Measurements from ENCODE around the gene MAVS.
"Not testable (repeated sequence)": the region's sequence is repeated elsewhere in the genome, so short reads cannot be mapped to it uniquely, and the experiment has no call there.

The MAVS gene

DNA sequence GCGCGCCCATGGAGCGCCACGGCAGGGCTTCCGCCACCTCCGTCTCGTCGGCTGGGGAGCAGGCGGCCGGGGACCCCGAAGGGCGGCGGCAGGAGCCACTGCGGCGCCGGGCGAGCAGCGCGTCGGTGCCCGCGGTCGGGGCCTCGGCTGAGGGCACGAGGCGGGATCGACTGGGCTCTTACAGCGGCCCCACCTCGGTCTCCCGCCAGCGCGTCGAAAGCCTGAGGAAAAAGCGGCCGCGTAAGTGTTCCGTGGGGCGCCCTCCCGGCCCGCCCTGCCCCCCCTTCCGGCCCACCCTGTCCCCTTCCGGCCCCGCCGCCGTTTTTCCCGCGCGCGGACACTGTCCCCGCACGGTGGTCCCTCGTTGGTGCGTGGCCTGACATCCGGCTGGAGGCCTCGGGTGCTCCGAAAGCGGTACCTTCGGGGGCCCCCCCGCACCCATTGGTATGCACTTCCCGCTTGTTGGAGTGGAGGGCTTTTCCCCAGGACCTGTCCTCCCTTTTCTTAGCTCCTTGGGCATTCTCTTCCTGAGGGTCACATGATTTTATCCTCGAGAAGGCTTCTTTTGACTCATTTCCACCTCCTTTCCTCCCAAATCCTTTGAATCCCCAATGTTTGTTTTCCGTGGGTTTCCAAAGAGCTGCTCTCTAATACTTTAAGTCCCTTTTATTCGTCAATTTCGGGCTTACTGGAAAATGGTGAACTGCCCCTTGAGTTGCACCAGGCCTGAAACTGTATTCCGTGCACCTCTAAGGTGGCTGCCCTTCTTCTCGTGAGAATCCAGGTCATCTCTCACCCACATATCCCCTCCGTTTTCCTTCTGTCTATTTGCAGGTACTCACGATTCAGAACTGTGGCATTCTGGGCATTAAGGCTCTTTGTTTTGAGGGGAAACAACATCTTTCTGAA is 43.1 kb downstream of the MAVS start:
- no peak for DNase-seq

- no peak for DNase-seq
Measured at GRCh38 chr20:3890398-3890751, 43.7 kb downstream of the MAVS start.

DNA sequence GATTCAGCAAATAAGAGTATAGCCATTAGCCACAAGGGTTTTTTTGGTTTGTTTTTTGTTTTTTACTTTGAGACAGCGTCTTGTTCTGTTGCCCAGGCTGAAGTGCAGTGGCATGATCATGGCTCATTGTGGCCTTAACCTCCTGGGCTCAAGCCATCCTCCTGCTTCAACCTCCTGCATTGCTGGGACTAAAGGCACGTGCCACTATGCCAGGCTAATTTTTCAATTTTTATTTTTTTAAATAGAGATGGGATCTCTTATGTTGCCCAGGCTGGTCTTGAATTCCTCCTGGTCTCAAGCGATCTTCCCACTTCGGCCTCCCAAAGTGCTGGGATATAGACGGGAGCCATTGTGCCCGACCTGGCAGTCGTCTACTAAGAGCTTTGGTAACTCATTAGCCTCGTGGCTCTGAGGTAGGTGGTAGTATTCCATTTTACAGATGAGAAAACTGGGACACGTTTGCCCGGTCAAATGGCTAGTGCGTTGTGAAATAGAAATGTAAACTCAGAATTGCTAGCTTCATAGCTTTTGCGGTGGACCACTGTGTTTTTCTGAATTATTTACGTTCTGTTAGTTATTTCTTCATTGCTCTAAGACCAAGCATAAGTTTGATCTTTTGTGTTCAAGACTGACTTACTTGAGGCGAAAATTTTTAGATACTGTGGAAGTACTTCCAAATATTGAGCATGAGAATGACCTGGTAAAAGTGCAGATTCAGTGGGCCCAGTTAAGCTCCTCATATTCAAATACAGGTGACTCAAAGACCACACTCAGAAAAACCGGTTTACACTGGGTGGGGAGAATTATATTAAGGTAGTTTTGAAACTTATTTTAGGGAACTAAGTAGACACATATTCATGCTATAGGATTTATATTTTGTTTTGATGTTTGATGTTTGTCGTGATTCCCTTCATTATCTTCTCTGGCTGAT is 44.6 kb downstream of the MAVS start:
- DNase-seq: no peak

- no peak for DNase-seq
Measured at GRCh38 chr20:3894796-3895195, 48.2 kb downstream of the MAVS start.

DNA sequence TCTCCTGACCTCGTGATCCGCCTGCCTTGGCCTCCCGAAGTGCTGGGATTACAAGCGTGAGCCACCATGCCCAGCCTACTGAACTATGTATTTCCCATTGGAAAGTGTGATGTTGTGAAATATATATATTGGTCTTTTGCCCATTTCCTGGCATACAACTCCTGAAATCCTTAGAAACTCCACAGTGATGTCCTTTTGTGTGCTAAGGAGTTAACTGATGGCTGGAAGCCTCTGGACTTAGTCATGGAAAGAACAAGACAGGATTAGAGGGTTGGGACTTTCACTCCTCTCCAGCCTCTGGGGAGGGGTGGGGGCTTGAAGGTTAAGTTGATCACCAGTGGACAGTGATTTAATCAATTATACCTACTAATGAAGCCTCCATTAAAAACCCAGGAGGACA is 49.7 kb downstream of the MAVS start:
- DNase-seq: no peak

GRCh38 chr20:3896853-3897583 is 50.4 kb downstream of the MAVS start:
- DNase-seq: no peak

GRCh38 chr20:3898181-3898580 is 51.5 kb downstream of the MAVS start:
- not testable (repeated sequence) for DNase-seq

GRCh38 chr20:3898639-3899038 is 52.0 kb downstream of the MAVS start:
- no peak for DNase-seq

GRCh38 chr20:3900187-3900604 is 53.6 kb downstream of the MAVS start:
- DNase-seq: no peak

- DNase-seq: no peak
Measured at GRCh38 chr20:3901028-3901705, 54.5 kb downstream of the MAVS start.

GRCh38 chr20:3901706-3902440 is 55.2 kb downstream of the MAVS start:
- no peak for DNase-seq

GRCh38 chr20:3902446-3902845 is 55.8 kb downstream of the MAVS start:
- no peak for DNase-seq

DNA sequence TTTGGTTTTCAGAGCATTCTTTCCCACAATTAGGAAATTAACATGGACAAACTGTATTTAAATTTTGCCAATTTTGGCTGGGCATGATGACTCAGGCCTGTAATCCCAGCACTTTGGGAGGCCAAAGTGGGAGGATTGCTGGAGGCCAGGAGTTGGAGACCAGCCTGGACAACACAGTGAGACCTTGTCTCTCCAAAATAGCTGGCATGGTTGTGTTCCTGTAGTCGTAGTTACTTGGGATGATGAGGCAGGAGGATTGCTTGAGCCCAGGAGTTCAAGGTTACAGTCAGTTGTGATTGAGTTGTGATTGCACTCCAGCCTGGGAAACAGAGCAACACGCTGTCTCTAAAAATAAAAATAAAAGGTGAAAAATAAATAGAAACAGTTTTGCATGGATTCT is 57.6 kb downstream of the MAVS start:
- no peak for DNase-seq

DNA sequence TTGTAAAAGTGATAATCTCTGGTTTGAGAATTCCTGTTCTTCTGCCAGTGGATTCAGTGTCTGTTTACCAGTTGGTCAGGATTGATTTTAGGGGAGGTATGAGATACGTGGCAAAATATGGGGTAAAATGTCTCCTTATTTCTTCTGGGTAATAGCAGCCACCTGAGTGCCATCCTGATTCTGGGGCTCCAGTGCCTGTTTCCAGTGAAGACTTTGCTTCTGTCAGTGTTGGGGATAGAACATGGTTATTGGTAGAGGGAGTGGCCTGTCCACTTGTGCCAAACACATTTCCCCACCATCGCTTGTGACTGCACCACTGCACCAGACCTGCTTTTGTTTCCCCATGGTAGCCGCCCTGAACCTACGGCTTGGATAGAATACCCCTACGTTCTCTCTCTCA is 58.2 kb downstream of the MAVS start:
- no peak for DNase-seq

GRCh38 chr20:3906744-3907721 is 60.4 kb downstream of the MAVS start:
- DNase-seq: not testable (repeated sequence)

DNA sequence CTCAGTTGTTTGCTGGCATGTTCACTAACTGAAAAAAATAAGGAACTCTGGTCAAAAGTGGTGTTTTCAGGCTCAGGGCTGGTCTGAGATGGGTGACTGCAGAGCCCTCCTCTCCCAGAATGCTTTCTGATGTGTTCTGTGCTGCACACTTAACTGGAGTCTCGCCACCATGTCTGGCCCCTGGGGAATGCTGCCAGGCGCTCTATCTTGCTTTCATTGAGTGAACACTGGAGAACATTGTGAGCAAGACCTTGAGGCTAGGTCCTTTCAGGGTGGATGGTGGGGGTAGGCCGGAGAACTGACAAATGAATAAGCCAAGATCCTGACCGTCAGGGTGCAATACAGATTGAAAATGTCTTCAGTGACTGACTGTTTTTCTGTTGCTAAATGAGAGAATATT is 62.0 kb downstream of the MAVS start:
- no peak for DNase-seq

- DNase-seq: no peak
Measured at GRCh38 chr20:3909952-3910366, 63.3 kb downstream of the MAVS start.

GRCh38 chr20:3910853-3911252 is 64.2 kb downstream of the MAVS start:
- no peak for DNase-seq

DNA sequence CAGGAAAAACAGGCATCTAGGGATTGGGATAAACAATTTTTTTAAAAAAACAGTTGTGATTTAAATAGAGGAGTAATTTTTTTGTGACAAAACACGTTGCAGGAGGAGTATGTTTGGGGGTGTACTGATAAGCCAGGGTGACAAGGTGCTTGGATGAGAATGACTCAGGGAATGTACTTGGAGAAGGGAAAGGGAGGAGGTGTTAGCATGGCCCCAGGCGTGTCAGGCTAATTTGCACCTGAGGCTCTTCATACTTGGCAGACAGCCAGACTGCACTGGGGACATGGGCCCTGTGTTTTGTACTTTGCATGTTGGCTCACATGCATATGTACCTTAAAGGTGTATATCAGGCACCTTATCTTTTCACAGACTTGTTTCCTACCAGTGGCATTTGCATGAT is 65.3 kb downstream of the MAVS start:
- DNase-seq: no peak

DNA sequence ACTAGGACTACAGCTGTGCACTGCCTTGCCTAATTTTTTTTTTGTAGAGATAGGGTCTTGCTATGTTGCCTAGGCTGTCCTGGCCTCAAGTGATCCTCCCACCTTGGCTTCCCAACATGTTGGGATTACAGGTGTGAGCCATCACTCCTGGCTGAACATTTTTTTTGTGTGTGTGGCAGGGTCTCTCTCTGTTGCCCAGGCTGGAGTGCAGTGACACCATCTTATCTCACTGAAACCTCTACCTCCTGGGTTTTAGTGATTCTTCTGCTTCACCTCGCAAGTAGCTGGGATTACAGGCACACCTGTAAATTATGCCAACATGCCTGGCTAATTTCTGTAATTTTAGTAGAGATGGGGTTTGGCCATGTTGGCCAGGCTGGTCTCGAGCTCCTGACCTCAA is 67.8 kb downstream of the MAVS start:
- no peak for DNase-seq

- no peak for DNase-seq
Measured at GRCh38 chr20:3915691-3916090, 69.1 kb downstream of the MAVS start.

Measured in activated T-cell treated with anti-CD3 and anti-CD28 coated beads, Interleukin-2, amount 50 U/mL, for 1 hour (primary cell).